GM12878 (cell line): ENCODE data around the gene ANKRD31. TPM values are rescaled to one million over a fixed set of nuclear protein-coding genes. Genes with fewer than 3 reads are reported as not detected.

Experiments
- ATAC-seq: fragments of 200-7000 bp; cut with Tn5 transposase; 3 replicates; pipeline ENCODE4 v1.9.1; 2020; ENCODE audit warnings: mild to moderate bottlenecking, moderate library complexity
- BruUV-seq: library from RNA; stranded (reverse); fragments of 400-500 nt; replicated peaks from 2 replicates; lab custom pipeline; 2021; lab: Mats Ljungman, UMichigan
- CTCF ChIA-PET: fragments of 300-600 bp; sonication (Branson Sonifier 250); formaldehyde crosslinking; extraction: SDS; loops from one replicate; lab custom pipeline; 2021; ENCODE audit warnings: inconsistent platforms; lab: Yijun Ruan, JAX
- POLR2A ChIA-PET: fragments of 350-600 bp; formaldehyde crosslinking; extraction: SDS; loops from one replicate; lab custom pipeline; 2021; ENCODE audit warnings: inconsistent platforms; lab: Charles Lee
- RAD21 ChIA-PET: fragments of 300-600 bp; sonication (Branson Sonifier 250); formaldehyde crosslinking; loops from one replicate; lab custom pipeline; 2023; ENCODE audit warnings: antibody characterized with exemption; ENCODE audit not compliant: unreplicated experiment; lab: Charles Lee
- SMC1A ChIA-PET: fragments of 300-600 bp; sonication (Branson Sonifier 250); formaldehyde crosslinking; loops from one replicate; lab custom pipeline; 2023; ENCODE audit not compliant: unreplicated experiment, uncharacterized antibody; lab: Charles Lee
- DNase-seq: peaks from one replicate; pipeline ENCODE4 v3.0.0-alpha.2; 2011; ENCODE audit warnings: low read depth, low spot score
- FAIRE-seq: peaks from 3 replicates; lab custom pipeline; 2011; peaks lifted over from hg19 to GRCh38; lab: Jason Lieb, UNC
- H2AFZ ChIP-seq: 2 replicates; pipeline ENCODE4 v1.6.0; 2011; ENCODE audit warnings: low read depth, low read length, control low read depth; ENCODE audit not compliant: control insufficient read depth
- H3K27ac ChIP-seq: 2 replicates; pipeline ENCODE4 v1.5.1; 2011; ENCODE audit warnings: control low read depth; ENCODE audit not compliant: control insufficient read depth, insufficient read depth
- H3K27me3 ChIP-seq, 2 experiments: replicated peaks in 1 of 2; 2 replicates each; pipeline versions ENCODE4 v1.6.0 to v1.6.1; 2011; ENCODE audit warnings: low read length in 1 of 2; ENCODE audit not compliant: control insufficient read depth in 2 of 2, insufficient read depth in 2 of 2
- H3K36me3 ChIP-seq, 2 experiments: 2 replicates each; pipeline ENCODE4 v1.5.1; 2011; ENCODE audit warnings: low read length in 1 of 2; ENCODE audit not compliant: control insufficient read depth in 2 of 2, insufficient read depth in 2 of 2
- H3K4me1 ChIP-seq: 2 replicates; pipeline ENCODE4 v1.6.1; 2011; ENCODE audit warnings: mild to moderate bottlenecking, low read length, moderate library complexity, mixed read lengths; ENCODE audit not compliant: control insufficient read depth, insufficient read depth
- H3K4me2 ChIP-seq: 2 replicates; pipeline ENCODE4 v1.6.0; 2011; ENCODE audit warnings: control low read depth; ENCODE audit not compliant: control insufficient read depth, insufficient read depth
- H3K4me3 ChIP-seq: fragments of 200-600 bp; sonication (generic); 2 replicates; pipeline ENCODE4 v1.5.1; 2016
- H3K79me2 ChIP-seq: 2 replicates; pipeline ENCODE4 v1.6.0; 2011; ENCODE audit warnings: low read length; ENCODE audit not compliant: control insufficient read depth, insufficient read depth
- H3K9ac ChIP-seq: 2 replicates; pipeline ENCODE4 v1.8.0; 2011; ENCODE audit warnings: low read length, control low read depth, mixed read lengths; ENCODE audit not compliant: control insufficient read depth, insufficient read depth
- H3K9me3 ChIP-seq: replicated peaks from 3 replicates; pipeline ENCODE4 v1.5.1; 2011; ENCODE audit warnings: mild to moderate bottlenecking, low read length; ENCODE audit not compliant: control insufficient read depth, insufficient read depth
- H4K20me1 ChIP-seq: 2 replicates; pipeline ENCODE4 v1.6.0; 2011; ENCODE audit not compliant: control insufficient read depth, insufficient read depth
- CHD4 ChIP-seq: fragments of 200-600 bp; sonication (generic); IDR thresholded peaks from 2 replicates; pipeline ENCODE4 v1.6.1; 2016; ENCODE audit warnings: mild to moderate bottlenecking
- EGR1 ChIP-seq, 2 experiments: IDR thresholded peaks; 1 replicate in 1 of 2; 2 replicates in 1 of 2; pipeline ENCODE4 v1.6.1; 2011 to 2012; ENCODE audit warnings: low read depth in 2 of 2, low read length in 2 of 2, borderline replicate concordance in 1 of 2, mild to moderate bottlenecking in 1 of 2, moderate library complexity in 1 of 2
- EP300 ChIP-seq, 2 experiments: fragments of 150-350 bp in 1 of 2; IDR thresholded peaks; 2 replicates each; pipeline ENCODE4 v1.6.1; 2011 to 2012; ENCODE audit warnings: low read depth in 2 of 2, low read length in 2 of 2, borderline replicate concordance in 1 of 2, improper control_type of control experiment in 1 of 2, inconsistent platforms in 1 of 2; ENCODE audit not compliant: control insufficient read depth in 1 of 2
- ETV6 ChIP-seq, 2 experiments: fragments of 450-650 bp in 1 of 2; IDR thresholded peaks in 1 of 2; conservative IDR thresholded peaks in 1 of 2; 2 replicates each; pipeline ENCODE4 v1.6.1; 2014; ENCODE audit warnings: antibody characterized with exemption in 1 of 2, borderline replicate concordance in 1 of 2, low read depth in 1 of 2, mild to moderate bottlenecking in 1 of 2, moderate library complexity in 1 of 2
- HDAC2 ChIP-seq: fragments of 200-600 bp; sonication (generic); IDR thresholded peaks from 2 replicates; pipeline ENCODE4 v1.6.1; 2017
- IKZF2 ChIP-seq, 2 experiments: fragments of 450-650 bp; IDR thresholded peaks; 2 replicates each; pipeline ENCODE4 v1.6.1; 2017; ENCODE audit warnings: mild to moderate bottlenecking in 2 of 2, moderate library complexity in 2 of 2
- MTA2 ChIP-seq: fragments of 450-650 bp; IDR thresholded peaks from 2 replicates; pipeline ENCODE4 v1.6.1; 2016; ENCODE audit warnings: low read depth, mild to moderate bottlenecking, moderate library complexity
- MYC ChIP-seq: IDR thresholded peaks from 2 replicates; pipeline ENCODE4 v1.6.1; 2011; ENCODE audit warnings: mild to moderate bottlenecking, low read length, moderate library complexity, inconsistent platforms; ENCODE audit not compliant: insufficient read depth, insufficient replicate concordance, insufficient read length, severe bottlenecking
- NBN ChIP-seq: fragments of 450-650 bp; IDR thresholded peaks from 2 replicates; pipeline ENCODE4 v1.6.1; 2016
- NR2C1 ChIP-seq: fragments of 450-650 bp; IDR thresholded peaks from 2 replicates; pipeline ENCODE4 v1.6.1; 2017; ENCODE audit warnings: antibody characterized with exemption, mild to moderate bottlenecking, moderate library complexity
- SRF ChIP-seq, 2 experiments: IDR thresholded peaks; 2 replicates each; pipeline ENCODE4 v1.6.1; 2011; ENCODE audit warnings: low read depth in 2 of 2, low read length in 2 of 2, mild to moderate bottlenecking in 1 of 2, moderate library complexity in 1 of 2
- TBL1XR1 ChIP-seq: IDR thresholded peaks from 2 replicates; pipeline ENCODE4 v1.6.1; 2012; ENCODE audit warnings: low read depth, low read length, improper control_type of control experiment
- WGBS: methylation state at CpG from one replicate; pipeline ENCODE4 v1.1.6; 2016; ENCODE audit warnings: low lambda C conversion rate; ENCODE audit not compliant: insufficient replicate concordance, insufficient coverage; ENCODE audit errors: missing lambda C conversion rate; 5-methylcytosine and 5-hydroxymethylcytosine counted together
- in situ Hi-C: fragments of 300-500 bp; cut with MboI; formaldehyde crosslinking; loops from 9 replicates; pipeline ENCODE4 v1.14.3; 2018; ENCODE audit warnings: mixed read lengths
- intact Hi-C: fragments of 100-400 bp; cut with micrococcal nuclease; formaldehyde crosslinking; loops from one replicate; pipeline ENCODE4 v1.14.2; 2022; ENCODE audit not compliant: unreplicated experiment
- polyA plus RNA-seq, 11 experiments: library from polyadenylated mRNA; depleted of rRNA in 4 of 11; unstranded in 6 of 11; stranded (reverse) in 5 of 11; fragments of >200 nt; fragmentation: Nextera tagmentation in 4 of 11; fragmentation: Illumina TruSeq in 1 of 11; extraction: Ambion mirVana in 4 of 11; extraction: Trizol in 1 of 11; gene quantifications; 1 replicate in 1 of 11; 2 replicates in 10 of 11; pipeline versions ENCODE4 v1.2.1 to v1.2.3, GENCODE V29; 2011 to 2016; ENCODE audit warnings: inconsistent platforms in 2 of 11, missing spikeins in 2 of 11, low read depth in 1 of 11
- total RNA-seq, 4 experiments: library from RNA; depleted of rRNA in 3 of 4; stranded (reverse); fragments of >200 nt in 3 of 4; fragmentation: Illumina TruSeq in 1 of 4; extraction: Trizol in 1 of 4; gene quantifications; 2 replicates each; pipeline versions ENCODE4 v1.2.1 to v1.2.3, GENCODE V29; 2013 to 2021
- TF ChIP-seq, protein P1 (sequence below): fragments of 450-650 bp; IDR thresholded peaks from 2 replicates; pipeline ENCODE4 v1.6.1; 2017; ENCODE audit warnings: mild to moderate bottlenecking, moderate library complexity
- TF ChIP-seq, protein P2 (sequence below): IDR thresholded peaks from 2 replicates; pipeline ENCODE4 v1.6.1; 2012; ENCODE audit warnings: low read depth, low read length, improper control_type of control experiment

ANKRD31 gene
- total and polyA plus RNA-seq, 10 of the 15 experiments (the other 5 are each of a cell fraction or from before 2014, with no cell fraction given): under 0.01 to 0.10 (median 0.04) TPM; not detected in 3

- WGBS: 67% methylated on average over 1 of the region's 1 CpG
- Histone ChIP-seq H3K9me3 (no peaks in the 10 kb centered on the region), H3K9ac (no peak overlapping the region), H3K36me3 (no peaks in the 10 kb centered on the region), H3K27ac (no peak overlapping the region), H3K27me3 (peaks cover 6 to 13% of the 10 kb centered on the region in 2 experiments; a peak in 3 of 4 replicates), H2AFZ (no peak overlapping the region), H3K4me1 (no peaks in the 10 kb centered on the region), H4K20me1 (peaks cover 2% of the 10 kb centered on the region; the same call in 1 of the 2 replicates), H3K4me2 (no peak overlapping the region), H3K79me2 (no peaks in the 10 kb centered on the region), H3K4me3 (no peak overlapping the region)
- TF ChIP-seq, protein P1, sequence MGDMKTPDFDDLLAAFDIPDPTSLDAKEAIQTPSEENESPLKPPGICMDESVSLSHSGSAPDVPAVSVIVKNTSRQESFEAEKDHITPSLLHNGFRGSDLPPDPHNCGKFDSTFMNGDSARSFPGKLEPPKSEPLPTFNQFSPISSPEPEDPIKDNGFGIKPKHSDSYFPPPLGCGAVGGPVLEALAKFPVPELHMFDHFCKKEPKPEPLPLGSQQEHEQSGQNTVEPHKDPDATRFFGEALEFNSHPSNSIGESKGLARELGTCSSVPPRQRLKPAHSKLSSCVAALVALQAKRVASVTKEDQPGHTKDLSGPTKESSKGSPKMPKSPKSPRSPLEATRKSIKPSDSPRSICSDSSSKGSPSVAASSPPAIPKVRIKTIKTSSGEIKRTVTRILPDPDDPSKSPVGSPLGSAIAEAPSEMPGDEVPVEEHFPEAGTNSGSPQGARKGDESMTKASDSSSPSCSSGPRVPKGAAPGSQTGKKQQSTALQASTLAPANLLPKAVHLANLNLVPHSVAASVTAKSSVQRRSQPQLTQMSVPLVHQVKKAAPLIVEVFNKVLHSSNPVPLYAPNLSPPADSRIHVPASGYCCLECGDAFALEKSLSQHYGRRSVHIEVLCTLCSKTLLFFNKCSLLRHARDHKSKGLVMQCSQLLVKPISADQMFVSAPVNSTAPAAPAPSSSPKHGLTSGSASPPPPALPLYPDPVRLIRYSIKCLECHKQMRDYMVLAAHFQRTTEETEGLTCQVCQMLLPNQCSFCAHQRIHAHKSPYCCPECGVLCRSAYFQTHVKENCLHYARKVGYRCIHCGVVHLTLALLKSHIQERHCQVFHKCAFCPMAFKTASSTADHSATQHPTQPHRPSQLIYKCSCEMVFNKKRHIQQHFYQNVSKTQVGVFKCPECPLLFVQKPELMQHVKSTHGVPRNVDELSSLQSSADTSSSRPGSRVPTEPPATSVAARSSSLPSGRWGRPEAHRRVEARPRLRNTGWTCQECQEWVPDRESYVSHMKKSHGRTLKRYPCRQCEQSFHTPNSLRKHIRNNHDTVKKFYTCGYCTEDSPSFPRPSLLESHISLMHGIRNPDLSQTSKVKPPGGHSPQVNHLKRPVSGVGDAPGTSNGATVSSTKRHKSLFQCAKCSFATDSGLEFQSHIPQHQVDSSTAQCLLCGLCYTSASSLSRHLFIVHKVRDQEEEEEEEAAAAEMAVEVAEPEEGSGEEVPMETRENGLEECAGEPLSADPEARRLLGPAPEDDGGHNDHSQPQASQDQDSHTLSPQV: no peak
- TF ChIP-seq NBN (no peak), SRF (IDR thresholded peaks at IDR 0.05; ENCODE audit: low read depth in 2 of 2, low read length in 2 of 2) (no peak), IKZF2 (IDR thresholded peaks at IDR 0.05) (no peak), EGR1 (IDR thresholded peaks at IDR 0.05; ENCODE audit: borderline replicate concordance in 1 of 2, low read depth in 2 of 2, low read length in 2 of 2) (no peak), HDAC2 (no peak), MYC (no peak), NR2C1 (no peak), ETV6 (conservative IDR thresholded peaks at IDR 0.05 in 1 of 2, IDR thresholded peaks at IDR 0.05 in 1 of 2; ENCODE audit: borderline replicate concordance in 1 of 2, low read depth in 1 of 2) (no peak), CHD4 (no peak), EP300 (IDR thresholded peaks at IDR 0.05; ENCODE audit: borderline replicate concordance in 1 of 2, control insufficient read depth in 1 of 2, low read depth in 2 of 2, low read length in 2 of 2) (no peak), TBL1XR1 (no peak), MTA2 (no peak)
- TF ChIP-seq, protein P2, sequence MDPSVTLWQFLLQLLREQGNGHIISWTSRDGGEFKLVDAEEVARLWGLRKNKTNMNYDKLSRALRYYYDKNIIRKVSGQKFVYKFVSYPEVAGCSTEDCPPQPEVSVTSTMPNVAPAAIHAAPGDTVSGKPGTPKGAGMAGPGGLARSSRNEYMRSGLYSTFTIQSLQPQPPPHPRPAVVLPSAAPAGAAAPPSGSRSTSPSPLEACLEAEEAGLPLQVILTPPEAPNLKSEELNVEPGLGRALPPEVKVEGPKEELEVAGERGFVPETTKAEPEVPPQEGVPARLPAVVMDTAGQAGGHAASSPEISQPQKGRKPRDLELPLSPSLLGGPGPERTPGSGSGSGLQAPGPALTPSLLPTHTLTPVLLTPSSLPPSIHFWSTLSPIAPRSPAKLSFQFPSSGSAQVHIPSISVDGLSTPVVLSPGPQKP: no peak
- DNase-seq (no peak), ATAC-seq (no peak), FAIRE-seq (no peak)
- no TSS peak for BruUV-seq
- in situ Hi-C loops (no loop called here), intact Hi-C loops (no loop called here)
- ChIA-PET SMC1A (interaction anchor here (0.9 kb wide), 1 partner anchor 9 kb away, joined by 3 read pairs; no protein-coding TSS in a partner anchor), RAD21 (no interaction called here), POLR2A (no interaction called here), CTCF (no interaction called here)
Observed at GRCh38 chr5:75055727-75056144, 180.9 kb downstream of the ANKRD31 start.
